Peyer's patch (tissue), 4 donors: ENCODE measurements around the gene DPYD. TPM values are rescaled to one million over a fixed set of nuclear protein-coding genes. Genes with fewer than 3 reads are reported as not detected.

Experiments used
- DNase-seq, 3 donors: peaks; one replicate each; pipeline ENCODE4 v3.0.0-alpha.2; 2017 to 2019
- H3K27ac ChIP-seq, 4 donors: fragments of 200-600 bp; sonication (generic); one replicate each; pipeline ENCODE4 v1.5.1; 2016 to 2019
- H3K27me3 ChIP-seq, 2 donors: fragments of 200-600 bp; sonication (generic); one replicate each; pipeline ENCODE4 v1.5.1; 2019
- H3K36me3 ChIP-seq, 3 donors: fragments of 200-600 bp; sonication (generic); one replicate each; pipeline ENCODE4 v1.5.1; 2016 to 2019
- H3K4me1 ChIP-seq, 4 donors: fragments of 200-600 bp; sonication (generic); one replicate each; pipeline ENCODE4 v1.5.1; 2016 to 2019
- H3K4me3 ChIP-seq, 4 donors: fragments of 200-600 bp; sonication (generic); 1 replicate in 3 of 4; 2 replicates in 1 of 4; pipeline ENCODE4 v1.5.1; 2016 to 2019; ENCODE audit warnings: mild to moderate bottlenecking in 1 of 4
- H3K9me3 ChIP-seq, 4 donors: fragments of 200-600 bp; sonication (generic); one replicate each; pipeline ENCODE4 v1.5.1; 2016 to 2019; ENCODE audit warnings: mild to moderate bottlenecking in 1 of 4
- POLR2A ChIP-seq, 2 donors: fragments of 450-650 bp; IDR thresholded peaks; one replicate each; pipeline ENCODE4 v1.5.1; 2017; ENCODE audit warnings: antibody characterized with exemption in 2 of 2, mild to moderate bottlenecking in 2 of 2, moderate library complexity in 2 of 2
- total RNA-seq, 4 donors: library from RNA; depleted of rRNA; stranded (reverse); fragments of >200 nt; gene quantifications; one replicate each; pipeline ENCODE4 v1.1.0, GENCODE V29; 2016
- TF ChIP-seq, protein P1 (sequence below), 6 experiments: fragments of 450-650 bp in 4 of 6; fragments of 200-600 bp in 2 of 6; sonication (generic) in 1 of 6; IDR thresholded peaks; one replicate each; pipeline ENCODE4 v1.5.1; 2017 to 2019; ENCODE audit warnings: antibody characterized with exemption in 6 of 6, mild to moderate bottlenecking in 3 of 6, moderate library complexity in 1 of 6

DPYD gene
- total RNA-seq, 4 donors from 2014 or later = 30.8 to 39.7 (median 36.4) TPM

DNA sequence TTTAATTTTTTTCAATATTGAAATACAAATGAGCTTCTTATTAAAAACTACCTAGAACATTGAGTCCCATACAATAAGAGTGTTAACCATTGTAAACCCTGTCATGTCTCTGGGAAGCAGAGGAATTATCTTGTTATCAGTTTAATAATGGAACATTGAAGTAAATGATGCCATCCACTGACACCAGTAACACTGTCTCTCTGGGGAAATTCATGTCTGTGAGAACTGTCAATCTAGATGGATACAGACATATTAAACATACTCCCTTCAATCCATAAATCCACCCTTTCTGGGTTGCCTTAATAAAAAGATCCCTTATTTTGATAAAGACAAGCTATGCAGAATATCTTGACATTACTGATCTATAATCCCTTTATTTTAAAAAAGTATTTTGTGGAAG, 503.2 kb downstream of the DPYD start:
- no peaks in the 10 kb centered on the region for H3K9me3 ChIP-seq
- TF ChIP-seq, protein P1, sequence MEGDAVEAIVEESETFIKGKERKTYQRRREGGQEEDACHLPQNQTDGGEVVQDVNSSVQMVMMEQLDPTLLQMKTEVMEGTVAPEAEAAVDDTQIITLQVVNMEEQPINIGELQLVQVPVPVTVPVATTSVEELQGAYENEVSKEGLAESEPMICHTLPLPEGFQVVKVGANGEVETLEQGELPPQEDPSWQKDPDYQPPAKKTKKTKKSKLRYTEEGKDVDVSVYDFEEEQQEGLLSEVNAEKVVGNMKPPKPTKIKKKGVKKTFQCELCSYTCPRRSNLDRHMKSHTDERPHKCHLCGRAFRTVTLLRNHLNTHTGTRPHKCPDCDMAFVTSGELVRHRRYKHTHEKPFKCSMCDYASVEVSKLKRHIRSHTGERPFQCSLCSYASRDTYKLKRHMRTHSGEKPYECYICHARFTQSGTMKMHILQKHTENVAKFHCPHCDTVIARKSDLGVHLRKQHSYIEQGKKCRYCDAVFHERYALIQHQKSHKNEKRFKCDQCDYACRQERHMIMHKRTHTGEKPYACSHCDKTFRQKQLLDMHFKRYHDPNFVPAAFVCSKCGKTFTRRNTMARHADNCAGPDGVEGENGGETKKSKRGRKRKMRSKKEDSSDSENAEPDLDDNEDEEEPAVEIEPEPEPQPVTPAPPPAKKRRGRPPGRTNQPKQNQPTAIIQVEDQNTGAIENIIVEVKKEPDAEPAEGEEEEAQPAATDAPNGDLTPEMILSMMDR (IDR thresholded peaks at IDR 0.05) = no peak
- no peak for TF ChIP-seq POLR2A (IDR thresholded peaks at IDR 0.05)
- no peak overlapping the region for H3K4me3 ChIP-seq
- no peak overlapping the region for H3K27ac ChIP-seq
- no peaks in the 10 kb centered on the region for H3K36me3 ChIP-seq
- no peaks in the 10 kb centered on the region for H3K27me3 ChIP-seq
- no peaks in the 10 kb centered on the region for H3K4me1 ChIP-seq
- DNase-seq = no peak

DNA sequence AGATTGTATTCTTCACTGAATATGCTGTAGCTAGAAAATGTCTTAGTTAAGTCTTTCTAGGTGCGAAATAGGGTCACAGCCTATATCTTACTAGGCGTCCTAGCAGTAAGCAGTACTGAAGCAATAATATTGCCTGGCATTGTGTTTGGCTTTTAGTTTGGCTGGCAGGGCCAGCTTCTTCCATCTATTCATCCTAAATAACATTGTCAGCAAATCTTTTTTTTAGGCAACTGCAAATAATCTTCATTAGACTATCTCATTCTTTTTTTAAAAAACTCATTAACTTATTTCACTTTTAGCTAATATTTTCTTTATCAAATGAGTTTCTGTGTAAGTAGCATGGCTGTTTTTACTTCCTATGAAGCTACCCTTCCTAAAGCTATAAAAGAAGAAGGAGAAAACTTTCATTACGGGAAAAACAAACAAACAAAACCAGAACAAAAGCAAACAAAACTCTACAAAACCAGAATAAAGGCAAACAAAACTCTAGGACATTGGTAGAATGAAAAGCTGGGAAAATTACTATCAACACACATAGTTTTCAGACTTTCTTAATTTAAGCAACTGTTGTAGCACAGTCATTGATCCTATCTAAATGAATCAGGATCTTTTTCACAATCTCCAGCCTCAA, 506.0 kb downstream of the DPYD start:
- Histone ChIP-seq H3K36me3 (no peaks in the 10 kb centered on the region), H3K4me1 (no peaks in the 10 kb centered on the region), H3K9me3 (no peaks in the 10 kb centered on the region), H3K27me3 (no peaks in the 10 kb centered on the region), H3K27ac (no peak overlapping the region), H3K4me3 (no peak overlapping the region)
- no peak for TF ChIP-seq POLR2A (IDR thresholded peaks at IDR 0.05)
- TF ChIP-seq, protein P1 (IDR thresholded peaks at IDR 0.05) = no peak
- no peak for DNase-seq

DNA sequence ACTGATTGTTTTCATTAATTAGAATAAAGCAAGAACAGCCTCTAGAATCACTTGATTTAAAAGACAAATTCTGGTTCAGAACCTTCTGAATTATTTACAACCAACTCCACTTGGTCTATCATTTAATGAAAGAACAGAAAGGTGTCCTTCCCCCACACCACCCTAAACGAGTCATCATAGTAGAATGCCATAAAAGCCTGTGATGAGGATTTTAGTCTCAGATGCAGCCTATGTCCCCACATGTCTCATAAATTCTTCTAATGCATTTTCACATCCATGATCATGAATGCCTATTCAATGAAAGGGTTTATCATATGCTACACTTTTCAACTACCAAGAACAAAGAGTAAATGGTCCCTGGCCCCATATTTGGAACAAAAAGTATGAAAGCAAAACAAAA, 508.1 kb downstream of the DPYD start:
- H3K36me3 ChIP-seq = no peaks in the 10 kb centered on the region
- DNase-seq = no peak
- no peak overlapping the region for H3K4me3 ChIP-seq
- no peaks in the 10 kb centered on the region for H3K9me3 ChIP-seq
- no peak overlapping the region for H3K27ac ChIP-seq
- no peaks in the 10 kb centered on the region for H3K27me3 ChIP-seq
- no peak for TF ChIP-seq POLR2A (IDR thresholded peaks at IDR 0.05)
- TF ChIP-seq, protein P1 (IDR thresholded peaks at IDR 0.05) = no peak
- no peaks in the 10 kb centered on the region for H3K4me1 ChIP-seq

GRCh38 chr1:97412166-97412565, 508.7 kb downstream of the DPYD start:
- Histone ChIP-seq H3K4me1 (no peaks in the 10 kb centered on the region), H3K27ac (no peak overlapping the region), H3K4me3 (no peak overlapping the region), H3K9me3 (no peaks in the 10 kb centered on the region), H3K27me3 (no peaks in the 10 kb centered on the region), H3K36me3 (no peaks in the 10 kb centered on the region)
- DNase-seq = no peak
- TF ChIP-seq, protein P1 (IDR thresholded peaks at IDR 0.05) = no peak
- TF ChIP-seq POLR2A (IDR thresholded peaks at IDR 0.05) = no peak

DNA sequence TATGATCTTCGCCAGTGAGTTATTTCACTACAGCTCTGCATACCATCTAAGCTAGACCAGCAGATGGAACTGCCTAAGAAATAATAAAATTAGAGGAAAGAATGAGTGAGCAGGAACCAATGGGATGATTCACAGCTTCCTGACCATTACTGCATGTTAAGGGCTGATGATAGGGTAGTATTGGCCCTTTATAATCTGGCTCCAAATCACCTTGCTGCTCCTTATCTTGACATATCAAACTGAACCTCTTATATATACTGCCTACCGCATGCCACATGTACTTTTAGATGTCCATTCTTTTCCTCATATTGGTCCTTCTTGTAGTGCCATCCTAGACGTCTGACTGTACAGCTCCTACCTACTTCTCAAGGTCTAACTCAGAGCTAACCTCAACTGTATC, 524.4 kb downstream of the DPYD start:
- H3K27ac ChIP-seq = no peak overlapping the region
- no peaks in the 10 kb centered on the region for H3K9me3 ChIP-seq
- TF ChIP-seq, protein P1 (IDR thresholded peaks at IDR 0.05) = no peak
- no peaks in the 10 kb centered on the region for H3K27me3 ChIP-seq
- H3K4me3 ChIP-seq = no peak overlapping the region
- DNase-seq = no peak
- H3K4me1 ChIP-seq = no peaks in the 10 kb centered on the region
- no peaks in the 10 kb centered on the region for H3K36me3 ChIP-seq

GRCh38 chr1:97392701-97393100, 528.1 kb downstream of the DPYD start:
- H3K9me3 ChIP-seq = no peaks in the 10 kb centered on the region
- H3K36me3 ChIP-seq = no peaks in the 10 kb centered on the region
- DNase-seq = no peak
- no peaks in the 10 kb centered on the region for H3K27me3 ChIP-seq
- no peak overlapping the region for H3K27ac ChIP-seq
- TF ChIP-seq POLR2A (IDR thresholded peaks at IDR 0.05) = no peak
- TF ChIP-seq, protein P1 (IDR thresholded peaks at IDR 0.05) = no peak
- no peak overlapping the region for H3K4me3 ChIP-seq
- H3K4me1 ChIP-seq = no peaks in the 10 kb centered on the region
